Suprapubic skin (tissue), 4 donors: ENCODE measurements around the gene LHFPL5.

Source experiments
- CTCF ChIP-seq, 2 donors: fragments of 200-600 bp in 1 of 2; fragments of 450-650 bp in 1 of 2; sonication (generic) in 1 of 2; IDR thresholded peaks; one replicate each; pipeline ENCODE4 v1.5.1; 2016 to 2019; ENCODE audit warnings: antibody characterized with exemption in 2 of 2, mild to moderate bottlenecking in 1 of 2, moderate library complexity in 1 of 2
- POLR2A ChIP-seq, 2 donors: fragments of 450-650 bp; IDR thresholded peaks; one replicate each; pipeline ENCODE4 v1.6.1; 2017; ENCODE audit warnings: antibody characterized with exemption in 2 of 2, mild to moderate bottlenecking in 2 of 2, moderate library complexity in 2 of 2
- POLR2AphosphoS5 ChIP-seq, 3 donors: sonication (generic); formaldehyde crosslinking; IDR thresholded peaks; one replicate each; pipeline ENCODE4 v1.6.1; 2017; ENCODE audit warnings: antibody characterized with exemption in 3 of 3

GRCh38 chr6:35817515-35817914 is 12.4 kb downstream of the LHFPL5 start:
- TF ChIP-seq CTCF (IDR thresholded peaks at IDR 0.05) (no peak), POLR2A (IDR thresholded peaks at IDR 0.05) (no peak), POLR2AphosphoS5 (IDR thresholded peaks at IDR 0.05) (no peak)
